KMS-11 (cell line): Measurements from ENCODE around the gene CELF4.

Experiments
- H2AFZ ChIP-seq: fragments of 200-600 bp; sonication (generic); 2 replicates; pipeline ENCODE4 v1.6.1; 2016; ENCODE audit warnings: antibody characterized with exemption, mixed run types, low read depth
- H3K27ac ChIP-seq: fragments of 200-600 bp; sonication (generic); 2 replicates; pipeline ENCODE4 v1.6.1; 2016; ENCODE audit warnings: mild to moderate bottlenecking, mixed run types
- H3K27me3 ChIP-seq: fragments of 200-600 bp; sonication (generic); 2 replicates; pipeline ENCODE4 v1.6.1; 2017; ENCODE audit warnings: mild to moderate bottlenecking, low read depth, mixed run types, moderate library complexity; ENCODE audit not compliant: insufficient read depth
- H3K36me3 ChIP-seq: fragments of 200-600 bp; sonication (generic); 2 replicates; pipeline ENCODE4 v1.6.1; 2017; ENCODE audit warnings: mild to moderate bottlenecking, mixed run types; ENCODE audit not compliant: insufficient read depth
- H3K4me1 ChIP-seq: fragments of 200-600 bp; sonication (generic); 2 replicates; pipeline ENCODE4 v1.6.1; 2016; ENCODE audit warnings: mild to moderate bottlenecking, low read depth, mixed run types; ENCODE audit not compliant: poor library complexity, severe bottlenecking
- H3K4me2 ChIP-seq: fragments of 200-600 bp; sonication (generic); 2 replicates; pipeline ENCODE4 v1.7.0; 2016; ENCODE audit warnings: mild to moderate bottlenecking, mixed run types
- H3K4me3 ChIP-seq: fragments of 200-600 bp; sonication (generic); IDR thresholded peaks from 2 replicates; pipeline ENCODE4 v1.6.1; 2017; ENCODE audit warnings: low read depth, low read length, mixed read lengths; ENCODE audit not compliant: insufficient read depth
- H3K79me2 ChIP-seq: fragments of 200-600 bp; sonication (generic); 2 replicates; pipeline ENCODE4 v1.6.1; 2016; ENCODE audit warnings: low read depth, mixed run types; ENCODE audit not compliant: insufficient read depth
- H3K9ac ChIP-seq: fragments of 200-600 bp; sonication (generic); 2 replicates; pipeline ENCODE4 v1.6.1; 2016; ENCODE audit warnings: mild to moderate bottlenecking, mixed run types
- H4K20me1 ChIP-seq: fragments of 200-600 bp; sonication (generic); 2 replicates; pipeline ENCODE4 v1.6.1; 2016; ENCODE audit warnings: mild to moderate bottlenecking, mixed run types; ENCODE audit not compliant: insufficient read depth
- CTCF ChIP-seq: fragments of 200-600 bp; sonication (generic); conservative IDR thresholded peaks from 2 replicates; pipeline ENCODE4 v1.6.1; 2017; ENCODE audit warnings: low read depth, mild to moderate bottlenecking, antibody characterized with exemption, low read length, moderate library complexity, mixed read lengths

The CELF4 gene

GRCh38 chr18:37430357-37431076, 135.1 kb downstream of the CELF4 start:
- Histone ChIP-seq H3K79me2 (no peaks in the 10 kb centered on the region), H3K4me2 (no peak overlapping the region), H3K9ac (no peak overlapping the region), H3K4me1 (peaks cover 6% of the 10 kb centered on the region), H3K4me3 (no peak overlapping the region), H3K27ac (no peak overlapping the region), H3K27me3 (no peaks in the 10 kb centered on the region), H4K20me1 (no peaks in the 10 kb centered on the region), H2AFZ (no peak overlapping the region), H3K36me3 (no peaks in the 10 kb centered on the region)
- no peak for TF ChIP-seq CTCF

GRCh38 chr18:37429791-37430190, 135.8 kb downstream of the CELF4 start:
- no peak for TF ChIP-seq CTCF
- Histone ChIP-seq H3K79me2 (no peaks in the 10 kb centered on the region), H3K27ac (no peak overlapping the region), H3K4me2 (no peak overlapping the region), H3K4me3 (no peak overlapping the region), H4K20me1 (no peaks in the 10 kb centered on the region), H3K4me1 (peaks cover 1% of the 10 kb centered on the region), H3K27me3 (no peaks in the 10 kb centered on the region), H2AFZ (no peak overlapping the region), H3K36me3 (no peaks in the 10 kb centered on the region), H3K9ac (no peak overlapping the region)

GRCh38 chr18:37428288-37428974, 137.2 kb downstream of the CELF4 start:
- no peak overlapping the region for H3K4me2 ChIP-seq
- no peaks in the 10 kb centered on the region for H3K36me3 ChIP-seq
- H3K27ac ChIP-seq: no peak overlapping the region
- no peak overlapping the region for H3K9ac ChIP-seq
- H3K79me2 ChIP-seq: no peaks in the 10 kb centered on the region
- no peak overlapping the region for H2AFZ ChIP-seq
- H3K4me1 ChIP-seq: no peaks in the 10 kb centered on the region
- no peaks in the 10 kb centered on the region for H3K27me3 ChIP-seq
- no peaks in the 10 kb centered on the region for H4K20me1 ChIP-seq
- no peak overlapping the region for H3K4me3 ChIP-seq
- no peak for TF ChIP-seq CTCF

- Histone ChIP-seq H3K27ac (no peak overlapping the region), H3K9ac (no peak overlapping the region), H3K4me2 (no peak overlapping the region)
These were observed 139.0 kb downstream of the CELF4 start for GRCh38 chr18:37426586-37426985.

More at GRCh38 chr18:37426586-37426985, 139.0 kb downstream of the CELF4 start:
- Histone ChIP-seq H3K27me3 (no peaks in the 10 kb centered on the region), H2AFZ (no peak overlapping the region), H3K4me3 (no peak overlapping the region), H3K4me1 (no peaks in the 10 kb centered on the region), H3K36me3 (no peaks in the 10 kb centered on the region), H4K20me1 (no peaks in the 10 kb centered on the region), H3K79me2 (no peaks in the 10 kb centered on the region)
- no peak for TF ChIP-seq CTCF
